SK-N-SH treated with all-trans-retinoic acid at 6 μM for 48 hours (cell line): ENCODE data around the gene SLC2A8.

Experiments used
- ATAC-seq: fragments of 200-7000 bp; cut with Tn5 transposase; 3 replicates; pipeline ENCODE4 v1.9.1; 2020; ENCODE audit warnings: mild to moderate bottlenecking, moderate library complexity
- ARNTL ChIP-seq: fragments of 450-650 bp; formaldehyde crosslinking; IDR thresholded peaks from 2 replicates; pipeline ENCODE4 v1.5.0; 2020; ENCODE audit warnings: low read depth, mild to moderate bottlenecking, moderate library complexity, borderline replicate concordance
- BACH2 ChIP-seq: fragments of 250-450 bp; sonication (Bioruptor Pico); IDR thresholded peaks from 2 replicates; pipeline ENCODE4 v1.9.0; 2021; ENCODE audit warnings: mild to moderate bottlenecking, borderline replicate concordance
- CSDC2 ChIP-seq: fragments of 250-450 bp; sonication (Bioruptor Pico); IDR thresholded peaks from 2 replicates; pipeline ENCODE4 v1.5.0; 2020; ENCODE audit warnings: mild to moderate bottlenecking, moderate library complexity
- ESRRG ChIP-seq: fragments of 250-450 bp; sonication (Bioruptor Pico); IDR thresholded peaks from 2 replicates; pipeline ENCODE4 v1.6.1; 2021; ENCODE audit warnings: mild to moderate bottlenecking
- GLIS3 ChIP-seq: fragments of 250-450 bp; sonication (Bioruptor Pico); IDR thresholded peaks from 2 replicates; pipeline ENCODE4 v1.5.0; 2020; ENCODE audit warnings: mild to moderate bottlenecking, moderate library complexity
- OSR1 ChIP-seq: fragments of 250-450 bp; sonication (Bioruptor Pico); IDR thresholded peaks from 2 replicates; pipeline ENCODE4 v1.8.0; 2022; ENCODE audit warnings: moderate library complexity, mild to moderate bottlenecking, inconsistent platforms
- PATZ1 ChIP-seq: fragments of 250-450 bp; sonication (Bioruptor Pico); IDR thresholded peaks from 2 replicates; pipeline ENCODE4 v1.8.0; 2020; ENCODE audit warnings: mild to moderate bottlenecking, moderate library complexity, borderline replicate concordance
- POU6F1 ChIP-seq: fragments of 250-450 bp; sonication (Bioruptor Pico); IDR thresholded peaks from 2 replicates; pipeline ENCODE4 v1.8.0; 2021; ENCODE audit warnings: low read depth, mild to moderate bottlenecking, moderate library complexity, borderline replicate concordance
- PPARA ChIP-seq: fragments of 250-450 bp; sonication (Bioruptor Pico); IDR thresholded peaks from 2 replicates; pipeline ENCODE4 v1.5.0; 2020; ENCODE audit warnings: mild to moderate bottlenecking, borderline replicate concordance
- RARB ChIP-seq: fragments of 250-450 bp; sonication (Bioruptor Pico); IDR thresholded peaks from 2 replicates; pipeline ENCODE4 v1.8.0; 2021; ENCODE audit warnings: mild to moderate bottlenecking, moderate library complexity
- SNAI2 ChIP-seq: fragments of 250-450 bp; sonication (Bioruptor Pico); IDR thresholded peaks from 2 replicates; pipeline ENCODE4 v1.5.0; 2020; ENCODE audit warnings: mild to moderate bottlenecking, moderate library complexity
- TCF4 ChIP-seq: fragments of 250-450 bp; sonication (Bioruptor Pico); IDR thresholded peaks from 2 replicates; pipeline ENCODE4 v1.8.0; 2021; ENCODE audit warnings: mild to moderate bottlenecking, moderate library complexity, borderline replicate concordance
- TSHZ2 ChIP-seq: fragments of 250-450 bp; sonication (Bioruptor Pico); IDR thresholded peaks from 2 replicates; pipeline ENCODE4 v1.5.0; 2020; ENCODE audit warnings: mild to moderate bottlenecking, moderate library complexity
- ZC3H10 ChIP-seq: fragments of 250-450 bp; sonication (Bioruptor Pico); IDR thresholded peaks from 2 replicates; pipeline ENCODE4 v1.5.1; 2021; ENCODE audit warnings: mild to moderate bottlenecking, moderate library complexity
- ZFP3 ChIP-seq: fragments of 250-450 bp; sonication (Bioruptor Pico); IDR thresholded peaks from 2 replicates; pipeline ENCODE4 v1.5.0; 2020; ENCODE audit warnings: mild to moderate bottlenecking, moderate library complexity
- ZFP30 ChIP-seq: fragments of 450-650 bp; formaldehyde crosslinking; IDR thresholded peaks from 2 replicates; pipeline ENCODE4 v1.5.0; 2022; ENCODE audit warnings: mild to moderate bottlenecking, moderate library complexity
- ZNF565 ChIP-seq: fragments of 450-650 bp; formaldehyde crosslinking; conservative IDR thresholded peaks from 2 replicates; pipeline ENCODE4 v1.5.0; 2020; ENCODE audit warnings: low read depth, mild to moderate bottlenecking, moderate library complexity
- ZNF8 ChIP-seq: fragments of 450-650 bp; formaldehyde crosslinking; IDR thresholded peaks from 2 replicates; pipeline ENCODE4 v1.5.0; 2020; ENCODE audit warnings: mild to moderate bottlenecking, moderate library complexity
- TF ChIP-seq, protein P1 (sequence below): fragments of 250-450 bp; sonication (Bioruptor Pico); IDR thresholded peaks from 2 replicates; pipeline ENCODE4 v1.5.1; 2020; ENCODE audit warnings: low read depth, mild to moderate bottlenecking, moderate library complexity
- TF ChIP-seq, protein P2 (sequence below): fragments of 250-450 bp; sonication (Bioruptor Pico); IDR thresholded peaks from 2 replicates; pipeline ENCODE4 v1.5.1; 2021; ENCODE audit warnings: mild to moderate bottlenecking, moderate library complexity

The SLC2A8 gene

GRCh38 chr9:127402401-127403090 lies 5.6 kb downstream of the SLC2A8 start:
- TF ChIP-seq ARNTL (no peak), TCF4 (CRISPR knock-in tag) (no peak), ZFP30 (CRISPR knock-in tag) (no peak), ZNF8 (CRISPR knock-in tag) (no peak), ESRRG (no peak)
- TF ChIP-seq, protein P1, sequence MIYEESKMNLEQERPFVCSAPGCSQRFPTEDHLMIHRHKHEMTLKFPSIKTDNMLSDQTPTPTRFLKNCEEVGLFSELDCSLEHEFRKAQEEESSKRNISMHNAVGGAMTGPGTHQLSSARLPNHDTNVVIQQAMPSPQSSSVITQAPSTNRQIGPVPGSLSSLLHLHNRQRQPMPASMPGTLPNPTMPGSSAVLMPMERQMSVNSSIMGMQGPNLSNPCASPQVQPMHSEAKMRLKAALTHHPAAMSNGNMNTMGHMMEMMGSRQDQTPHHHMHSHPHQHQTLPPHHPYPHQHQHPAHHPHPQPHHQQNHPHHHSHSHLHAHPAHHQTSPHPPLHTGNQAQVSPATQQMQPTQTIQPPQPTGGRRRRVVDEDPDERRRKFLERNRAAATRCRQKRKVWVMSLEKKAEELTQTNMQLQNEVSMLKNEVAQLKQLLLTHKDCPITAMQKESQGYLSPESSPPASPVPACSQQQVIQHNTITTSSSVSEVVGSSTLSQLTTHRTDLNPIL: no peak
- no peak for ATAC-seq

- ATAC-seq: no peak
- TF ChIP-seq BACH2 (CRISPR knock-in tag): no peak
- TF ChIP-seq ESRRG: no peak
- no peak for TF ChIP-seq TCF4 (CRISPR knock-in tag)
- TF ChIP-seq ARNTL: no peak
- TF ChIP-seq ZFP30 (CRISPR knock-in tag): no peak
- no peak for TF ChIP-seq PPARA (CRISPR knock-in tag)
- TF ChIP-seq RARB (CRISPR knock-in tag): no peak
- TF ChIP-seq OSR1 (CRISPR knock-in tag): no peak
- TF ChIP-seq ZFP3 (CRISPR knock-in tag): no peak
- TF ChIP-seq, protein P2, sequence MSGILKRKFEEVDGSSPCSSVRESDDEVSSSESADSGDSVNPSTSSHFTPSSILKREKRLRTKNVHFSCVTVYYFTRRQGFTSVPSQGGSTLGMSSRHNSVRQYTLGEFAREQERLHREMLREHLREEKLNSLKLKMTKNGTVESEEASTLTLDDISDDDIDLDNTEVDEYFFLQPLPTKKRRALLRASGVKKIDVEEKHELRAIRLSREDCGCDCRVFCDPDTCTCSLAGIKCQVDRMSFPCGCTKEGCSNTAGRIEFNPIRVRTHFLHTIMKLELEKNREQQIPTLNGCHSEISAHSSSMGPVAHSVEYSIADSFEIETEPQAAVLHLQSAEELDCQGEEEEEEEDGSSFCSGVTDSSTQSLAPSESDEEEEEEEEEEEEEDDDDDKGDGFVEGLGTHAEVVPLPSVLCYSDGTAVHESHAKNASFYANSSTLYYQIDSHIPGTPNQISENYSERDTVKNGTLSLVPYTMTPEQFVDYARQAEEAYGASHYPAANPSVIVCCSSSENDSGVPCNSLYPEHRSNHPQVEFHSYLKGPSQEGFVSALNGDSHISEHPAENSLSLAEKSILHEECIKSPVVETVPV (CRISPR knock-in tag): no peak
- TF ChIP-seq CSDC2 (CRISPR knock-in tag): no peak
- TF ChIP-seq TSHZ2 (CRISPR knock-in tag): no peak
- no peak for TF ChIP-seq PATZ1 (CRISPR knock-in tag)
- TF ChIP-seq ZNF565: no peak
- TF ChIP-seq GLIS3: no peak
Measured at GRCh38 chr9:127403507-127404192, 6.7 kb downstream of the SLC2A8 start.

DNA sequence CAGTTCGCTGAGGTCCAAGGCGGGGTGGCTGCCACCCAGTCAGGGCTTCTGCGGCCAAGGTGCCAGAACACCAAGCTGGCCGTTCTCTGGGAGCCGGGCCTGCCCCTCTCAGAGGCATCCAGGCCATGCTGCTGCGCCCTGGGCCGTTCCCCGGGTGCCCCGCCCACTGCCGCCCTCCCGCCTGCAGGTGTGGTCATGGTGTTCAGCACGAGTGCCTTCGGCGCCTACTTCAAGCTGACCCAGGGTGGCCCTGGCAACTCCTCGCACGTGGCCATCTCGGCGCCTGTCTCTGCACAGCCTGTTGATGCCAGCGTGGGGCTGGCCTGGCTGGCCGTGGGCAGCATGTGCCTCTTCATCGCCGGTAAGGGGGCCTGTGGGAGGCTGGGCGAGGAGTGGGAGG lies 7.7 kb downstream of the SLC2A8 start:
- ATAC-seq: no peak
- TF ChIP-seq POU6F1 (CRISPR knock-in tag) (no peak), ZFP30 (CRISPR knock-in tag) (no peak), SNAI2 (no peak), PATZ1 (CRISPR knock-in tag) (no peak), RARB (CRISPR knock-in tag) (no peak), ZNF565 (no peak), CSDC2 (CRISPR knock-in tag) (no peak), ZC3H10 (no peak), TSHZ2 (CRISPR knock-in tag) (no peak), BACH2 (CRISPR knock-in tag) (no peak), PPARA (CRISPR knock-in tag) (no peak)
- TF ChIP-seq, protein P1: no peak
